Smooth muscle cell (in vitro differentiated cells): ENCODE data around the gene SIRT1. TPM values are rescaled to one million over a fixed set of nuclear protein-coding genes. Genes with fewer than 3 reads are reported as not detected.

Source experiments
- DNase-seq: peaks from one replicate; lab custom pipeline; 2025; ENCODE audit not compliant: unreplicated experiment; lab: John Stamatoyannopoulos, UW
- H2AFZ ChIP-seq: fragments of 200-600 bp; sonication (generic); 2 replicates; pipeline ENCODE4 v1.6.0; 2016; ENCODE audit warnings: antibody characterized with exemption, low read depth, mild to moderate bottlenecking
- H3F3A ChIP-seq: fragments of 200-600 bp; sonication (generic); 2 replicates; pipeline ENCODE4 v1.6.0; 2017; ENCODE audit warnings: antibody characterized with exemption, low read depth
- H3K27ac ChIP-seq: fragments of 200-600 bp; sonication (generic); 2 replicates; pipeline ENCODE4 v1.5.1; 2016; ENCODE audit warnings: low read depth, mild to moderate bottlenecking
- H3K27me3 ChIP-seq: fragments of 200-600 bp; sonication (generic); 2 replicates; pipeline ENCODE4 v1.6.1; 2016; ENCODE audit warnings: low read depth, mild to moderate bottlenecking
- H3K36me3 ChIP-seq: fragments of 200-600 bp; sonication (generic); 2 replicates; pipeline ENCODE4 v1.5.1; 2016; ENCODE audit warnings: low read depth
- H3K4me1 ChIP-seq: fragments of 200-600 bp; sonication (generic); 2 replicates; pipeline ENCODE4 v1.5.1; 2016; ENCODE audit warnings: low read depth
- H3K4me2 ChIP-seq: fragments of 200-600 bp; sonication (generic); 2 replicates; pipeline ENCODE4 v1.6.0; 2016; ENCODE audit warnings: mild to moderate bottlenecking
- H3K4me3 ChIP-seq: fragments of 200-600 bp; sonication (generic); 2 replicates; pipeline ENCODE4 v1.5.1; 2016; ENCODE audit warnings: mild to moderate bottlenecking
- H3K79me2 ChIP-seq: fragments of 200-600 bp; sonication (generic); 2 replicates; pipeline ENCODE4 v1.6.0; 2016; ENCODE audit warnings: low read depth, mild to moderate bottlenecking
- H3K9ac ChIP-seq: fragments of 200-600 bp; sonication (generic); 2 replicates; pipeline ENCODE4 v1.6.0; 2016; ENCODE audit warnings: low read depth
- H3K9me3 ChIP-seq: fragments of 200-600 bp; sonication (generic); replicated peaks from 2 replicates; pipeline ENCODE4 v1.5.1; 2016; ENCODE audit warnings: low read depth
- H4K20me1 ChIP-seq: fragments of 200-600 bp; sonication (generic); 2 replicates; pipeline ENCODE4 v1.6.0; 2016; ENCODE audit warnings: low read depth
- CTCF ChIP-seq: fragments of 200-600 bp; sonication (generic); IDR thresholded peaks from 2 replicates; pipeline ENCODE4 v1.5.1; 2017; ENCODE audit warnings: borderline replicate concordance, mild to moderate bottlenecking, antibody characterized with exemption; ENCODE audit not compliant: insufficient read depth, poor library complexity, severe bottlenecking
- WGBS: methylation state at CpG from one replicate; pipeline ENCODE4 v1.1.7; 2016; ENCODE audit warnings: low lambda C conversion rate; 5-methylcytosine and 5-hydroxymethylcytosine counted together
- polyA plus RNA-seq: library from polyadenylated mRNA; unstranded; fragments of >200 nt; fragmentation: Nextera tagmentation; extraction: Ambion mirVana; gene quantifications from 2 replicates; pipeline ENCODE4 v1.2.1, GENCODE V29; 2016
- total RNA-seq: library from RNA; depleted of rRNA; stranded (reverse); fragments of >200 nt; gene quantifications from 2 replicates; pipeline ENCODE4 v1.2.3, GENCODE V29; 2014

SIRT1 gene
- total and polyA plus RNA-seq, 2 experiments from 2014 or later, result 8.0 to 14.9 TPM

- no peaks in the 10 kb centered on the region for H3K9me3 ChIP-seq
- no peaks in the 10 kb centered on the region for H3K27me3 ChIP-seq
- H3K27ac ChIP-seq, result peak overlapping the region; percentile 79
- H3F3A ChIP-seq, result peaks cover 6% of the 10 kb centered on the region
- peaks cover 41% of the 10 kb centered on the region for H3K79me2 ChIP-seq
- H2AFZ ChIP-seq, result peak overlapping the region; percentile 92
- H3K9ac ChIP-seq, result peak overlapping the region; percentile 73
- peaks cover 7% of the 10 kb centered on the region for H3K36me3 ChIP-seq
- peaks cover 21% of the 10 kb centered on the region for H4K20me1 ChIP-seq
- H3K4me3 ChIP-seq, result peak overlapping the region; percentile 87
- peak overlapping the region; percentile 99 for H3K4me2 ChIP-seq
- TF ChIP-seq CTCF, result no peak
- peaks cover 9% of the 10 kb centered on the region for H3K4me1 ChIP-seq
- under 1% methylated on average over 55 of the region's 73 CpGs for WGBS
- DNase-seq, result peak; percentile 77
Observed at GRCh38 chr10:67884842-67885670, 600 bp downstream of the SIRT1 start.

GRCh38 chr10:67893637-67894036 lies 9.2 kb downstream of the SIRT1 start:
- Histone ChIP-seq H3K27me3 (no peaks in the 10 kb centered on the region), H2AFZ (no peak overlapping the region), H3K4me2 (no peak overlapping the region), H3K4me3 (no peak overlapping the region), H3K9me3 (no peaks in the 10 kb centered on the region), H3K27ac (no peak overlapping the region), H4K20me1 (peaks cover 12% of the 10 kb centered on the region), H3K79me2 (peaks cover 62% of the 10 kb centered on the region), H3K9ac (no peak overlapping the region), H3K36me3 (peaks cover 14% of the 10 kb centered on the region), H3K4me1 (no peaks in the 10 kb centered on the region), H3F3A (no peaks in the 10 kb centered on the region)
- DNase-seq, result no peak
- TF ChIP-seq CTCF, result no peak
- 94% methylated on average over 14 of the region's 14 CpGs for WGBS

- no peak overlapping the region for H3K4me3 ChIP-seq
- no peaks in the 10 kb centered on the region for H3K27me3 ChIP-seq
- no peaks in the 10 kb centered on the region for H3K9me3 ChIP-seq
- H4K20me1 ChIP-seq, result peaks cover 11% of the 10 kb centered on the region
- H3K4me1 ChIP-seq, result no peaks in the 10 kb centered on the region
- no peak overlapping the region for H3K9ac ChIP-seq
- H2AFZ ChIP-seq, result no peak overlapping the region
- no peak for TF ChIP-seq CTCF
- peaks cover 13% of the 10 kb centered on the region for H3K79me2 ChIP-seq
- no peak overlapping the region for H3K27ac ChIP-seq
- H3K36me3 ChIP-seq, result peaks cover 18% of the 10 kb centered on the region
- WGBS, result 95% methylated on average over 7 of the region's 7 CpGs
- no peak overlapping the region for H3K4me2 ChIP-seq
- no peak for DNase-seq
- H3F3A ChIP-seq, result no peaks in the 10 kb centered on the region
Observed at GRCh38 chr10:67903581-67903980, 19.1 kb downstream of the SIRT1 start.

- Histone ChIP-seq H3F3A (no peaks in the 10 kb centered on the region), H3K4me1 (no peaks in the 10 kb centered on the region), H3K9me3 (no peaks in the 10 kb centered on the region), H3K4me3 (no peak overlapping the region), H3K4me2 (no peak overlapping the region), H3K27me3 (no peaks in the 10 kb centered on the region), H3K27ac (no peak overlapping the region), H2AFZ (no peak overlapping the region), H3K79me2 (no peaks in the 10 kb centered on the region), H4K20me1 (no peaks in the 10 kb centered on the region), H3K9ac (no peak overlapping the region), H3K36me3 (peaks cover 38% of the 10 kb centered on the region)
- 94% methylated on average over 2 of the region's 2 CpGs for WGBS
- no peak for DNase-seq
- TF ChIP-seq CTCF, result no peak
Observed at GRCh38 chr10:67912331-67912946, 28.0 kb downstream of the SIRT1 start.
